GM12878 (cell line): Measurements from ENCODE around the gene SERPINE2. TPM values are rescaled to one million over a fixed set of nuclear protein-coding genes. Genes with fewer than 3 reads are reported as not detected.

ENCODE experiments used
- ATAC-seq: fragments of 200-7000 bp; cut with Tn5 transposase; 3 replicates; pipeline ENCODE4 v1.9.1; 2020; ENCODE audit warnings: mild to moderate bottlenecking, moderate library complexity
- BruUV-seq: library from RNA; stranded (reverse); fragments of 400-500 nt; replicated peaks from 2 replicates; lab custom pipeline; 2021; lab: Mats Ljungman, UMichigan
- CTCF ChIA-PET: fragments of 300-600 bp; sonication (Branson Sonifier 250); formaldehyde crosslinking; extraction: SDS; loops from one replicate; lab custom pipeline; 2021; ENCODE audit warnings: inconsistent platforms; lab: Yijun Ruan, JAX
- POLR2A ChIA-PET: fragments of 350-600 bp; formaldehyde crosslinking; extraction: SDS; loops from one replicate; lab custom pipeline; 2021; ENCODE audit warnings: inconsistent platforms; lab: Charles Lee
- RAD21 ChIA-PET: fragments of 300-600 bp; sonication (Branson Sonifier 250); formaldehyde crosslinking; loops from one replicate; lab custom pipeline; 2023; ENCODE audit warnings: antibody characterized with exemption; ENCODE audit not compliant: unreplicated experiment; lab: Charles Lee
- SMC1A ChIA-PET: fragments of 300-600 bp; sonication (Branson Sonifier 250); formaldehyde crosslinking; loops from one replicate; lab custom pipeline; 2023; ENCODE audit not compliant: unreplicated experiment, uncharacterized antibody; lab: Charles Lee
- DNase-seq: peaks from one replicate; pipeline ENCODE4 v3.0.0-alpha.2; 2011; ENCODE audit warnings: low read depth, low spot score
- FAIRE-seq: peaks from 3 replicates; lab custom pipeline; 2011; peaks lifted over from hg19 to GRCh38; lab: Jason Lieb, UNC
- H2AFZ ChIP-seq: 2 replicates; pipeline ENCODE4 v1.6.0; 2011; ENCODE audit warnings: low read depth, low read length, control low read depth; ENCODE audit not compliant: control insufficient read depth
- H3K27ac ChIP-seq: 2 replicates; pipeline ENCODE4 v1.5.1; 2011; ENCODE audit warnings: control low read depth; ENCODE audit not compliant: control insufficient read depth, insufficient read depth
- H3K27me3 ChIP-seq, 2 experiments: replicated peaks in 1 of 2; 2 replicates each; pipeline versions ENCODE4 v1.6.0 to v1.6.1; 2011; ENCODE audit warnings: low read length in 1 of 2; ENCODE audit not compliant: control insufficient read depth in 2 of 2, insufficient read depth in 2 of 2
- H3K36me3 ChIP-seq, 2 experiments: 2 replicates each; pipeline ENCODE4 v1.5.1; 2011; ENCODE audit warnings: low read length in 1 of 2; ENCODE audit not compliant: control insufficient read depth in 2 of 2, insufficient read depth in 2 of 2
- H3K4me1 ChIP-seq: 2 replicates; pipeline ENCODE4 v1.6.1; 2011; ENCODE audit warnings: mild to moderate bottlenecking, low read length, moderate library complexity, mixed read lengths; ENCODE audit not compliant: control insufficient read depth, insufficient read depth
- H3K4me2 ChIP-seq: 2 replicates; pipeline ENCODE4 v1.6.0; 2011; ENCODE audit warnings: control low read depth; ENCODE audit not compliant: control insufficient read depth, insufficient read depth
- H3K4me3 ChIP-seq: fragments of 200-600 bp; sonication (generic); 2 replicates; pipeline ENCODE4 v1.5.1; 2016
- H3K79me2 ChIP-seq: 2 replicates; pipeline ENCODE4 v1.6.0; 2011; ENCODE audit warnings: low read length; ENCODE audit not compliant: control insufficient read depth, insufficient read depth
- H3K9ac ChIP-seq: 2 replicates; pipeline ENCODE4 v1.8.0; 2011; ENCODE audit warnings: low read length, control low read depth, mixed read lengths; ENCODE audit not compliant: control insufficient read depth, insufficient read depth
- H3K9me3 ChIP-seq: replicated peaks from 3 replicates; pipeline ENCODE4 v1.5.1; 2011; ENCODE audit warnings: mild to moderate bottlenecking, low read length; ENCODE audit not compliant: control insufficient read depth, insufficient read depth
- H4K20me1 ChIP-seq: 2 replicates; pipeline ENCODE4 v1.6.0; 2011; ENCODE audit not compliant: control insufficient read depth, insufficient read depth
- BMI1 ChIP-seq: fragments of 450-650 bp; IDR thresholded peaks from 2 replicates; pipeline ENCODE4 v1.6.1; 2016; ENCODE audit warnings: mild to moderate bottlenecking, moderate library complexity, borderline replicate concordance
- NR2C1 ChIP-seq: fragments of 450-650 bp; IDR thresholded peaks from 2 replicates; pipeline ENCODE4 v1.6.1; 2017; ENCODE audit warnings: antibody characterized with exemption, mild to moderate bottlenecking, moderate library complexity
- POLR2AphosphoS2 ChIP-seq: IDR thresholded peaks from 2 replicates; pipeline ENCODE4 v1.6.1; 2011; ENCODE audit warnings: low read depth, mild to moderate bottlenecking, low read length, improper control_type of control experiment, moderate library complexity
- SMC3 ChIP-seq: IDR thresholded peaks from 2 replicates; pipeline ENCODE4 v1.6.1; 2011; ENCODE audit warnings: low read length, improper control_type of control experiment, borderline replicate concordance
- TBL1XR1 ChIP-seq: IDR thresholded peaks from 2 replicates; pipeline ENCODE4 v1.6.1; 2012; ENCODE audit warnings: low read depth, low read length, improper control_type of control experiment
- WGBS: methylation state at CpG from one replicate; pipeline ENCODE4 v1.1.6; 2016; ENCODE audit warnings: low lambda C conversion rate; ENCODE audit not compliant: insufficient replicate concordance, insufficient coverage; ENCODE audit errors: missing lambda C conversion rate; 5-methylcytosine and 5-hydroxymethylcytosine counted together
- in situ Hi-C: fragments of 300-500 bp; cut with MboI; formaldehyde crosslinking; loops from 9 replicates; pipeline ENCODE4 v1.14.3; 2018; ENCODE audit warnings: mixed read lengths
- intact Hi-C: fragments of 100-400 bp; cut with micrococcal nuclease; formaldehyde crosslinking; loops from one replicate; pipeline ENCODE4 v1.14.2; 2022; ENCODE audit not compliant: unreplicated experiment
- polyA plus RNA-seq, 11 experiments: library from polyadenylated mRNA; depleted of rRNA in 4 of 11; unstranded in 6 of 11; stranded (reverse) in 5 of 11; fragments of >200 nt; fragmentation: Nextera tagmentation in 4 of 11; fragmentation: Illumina TruSeq in 1 of 11; extraction: Ambion mirVana in 4 of 11; extraction: Trizol in 1 of 11; gene quantifications; 1 replicate in 1 of 11; 2 replicates in 10 of 11; pipeline versions ENCODE4 v1.2.1 to v1.2.3, GENCODE V29; 2011 to 2016; ENCODE audit warnings: inconsistent platforms in 2 of 11, missing spikeins in 2 of 11, low read depth in 1 of 11
- total RNA-seq, 4 experiments: library from RNA; depleted of rRNA in 3 of 4; stranded (reverse); fragments of >200 nt in 3 of 4; fragmentation: Illumina TruSeq in 1 of 4; extraction: Trizol in 1 of 4; gene quantifications; 2 replicates each; pipeline versions ENCODE4 v1.2.1 to v1.2.3, GENCODE V29; 2013 to 2021
- TF ChIP-seq, protein P1 (sequence below): fragments of 450-650 bp; IDR thresholded peaks from 2 replicates; pipeline ENCODE4 v1.6.1; 2016; ENCODE audit warnings: mild to moderate bottlenecking
- TF ChIP-seq, protein P2 (sequence below): IDR thresholded peaks from 2 replicates; pipeline ENCODE4 v1.6.1; 2012; ENCODE audit warnings: low read depth, low read length, improper control_type of control experiment
- TF ChIP-seq, protein P3 (sequence below): fragments of 450-650 bp; IDR thresholded peaks from 2 replicates; pipeline ENCODE4 v1.6.1; 2017; ENCODE audit warnings: mild to moderate bottlenecking
- TF ChIP-seq, protein P4 (sequence below): fragments of 150-350 bp; IDR thresholded peaks from 2 replicates; pipeline ENCODE4 v1.6.1; 2014; ENCODE audit warnings: mild to moderate bottlenecking, low read depth, low read length
- TF ChIP-seq, protein P5 (sequence below): fragments of 450-650 bp; IDR thresholded peaks from 2 replicates; pipeline ENCODE4 v1.6.1; 2017; ENCODE audit warnings: mild to moderate bottlenecking, moderate library complexity

Gene SERPINE2
- total and polyA plus RNA-seq, 10 of the 15 experiments (the other 5 are each of a cell fraction or from before 2014, with no cell fraction given), result 0.18 to 1.7 (median 0.39) TPM

DNA sequence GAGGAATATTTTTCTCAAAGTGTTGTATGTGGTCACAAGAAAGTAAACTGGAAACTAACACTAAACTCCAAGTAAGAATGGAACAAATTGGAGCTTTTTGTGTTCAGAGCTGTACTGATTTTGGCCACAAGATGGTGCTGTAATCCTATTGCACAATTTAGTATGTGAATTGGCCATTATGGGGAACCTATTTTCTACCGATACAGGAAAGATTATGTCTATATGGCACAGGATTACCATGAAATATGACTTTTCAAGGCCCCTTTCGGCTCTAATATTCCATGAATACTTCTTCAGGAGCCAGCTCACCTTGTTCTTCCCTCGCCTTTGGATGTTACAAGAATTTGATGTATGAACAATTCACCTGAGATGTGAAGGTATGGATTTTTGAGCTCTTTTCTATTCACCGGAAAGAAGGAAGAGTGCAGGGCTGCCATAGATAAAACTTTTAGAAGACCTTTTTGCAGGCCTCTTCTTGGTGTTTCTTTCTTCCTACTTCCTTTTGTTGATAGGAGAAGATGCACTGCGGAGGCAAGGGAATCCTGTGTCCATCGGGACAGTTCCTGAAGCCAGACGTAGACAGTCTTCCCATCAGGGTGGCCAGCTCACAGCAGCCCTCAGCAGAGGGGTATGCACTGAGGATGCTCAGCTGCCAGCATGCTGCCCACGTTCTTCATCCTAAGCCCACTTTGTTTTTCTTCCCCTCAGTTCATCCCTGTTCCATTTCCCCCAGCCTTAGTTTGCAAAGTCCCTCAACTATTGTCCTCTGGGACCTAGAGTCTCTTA, 68.5 kb downstream of the SERPINE2 start:
- no peaks in the 10 kb centered on the region for H4K20me1 ChIP-seq
- FAIRE-seq, result peak; percentile 49
- H3K79me2 ChIP-seq, result no peaks in the 10 kb centered on the region
- ChIA-PET SMC1A (interaction anchor here (0.6 to 5.4 kb wide), 36 partner anchors 10 to 690 kb away, joined by 3 to 74 read pairs (median 4); partner anchors contain the start of genes CUL3 and MRPL44), POLR2A (interaction anchor here (0.9 to 1.5 kb wide), 3 partner anchors 21 to 74 kb away, joined by 3 to 8 read pairs (median 5); no protein-coding TSS in a partner anchor), CTCF (interaction anchor here (0.6 to 11.9 kb wide), 66 partner anchors 9 to 999 kb away, joined by 3 to 187 read pairs (median 5); partner anchors contain the start of gene MRPL44), RAD21 (interaction anchor here (0.6 to 5.3 kb wide), 20 partner anchors 9 to 810 kb away, joined by 3 to 82 read pairs (median 6); no protein-coding TSS in a partner anchor)
- intact Hi-C loops (loop anchor here (1.0 to 10.0 kb wide), 4 partner anchors 314 to 804 kb away; no protein-coding TSS in a partner anchor), in situ Hi-C loops (no loop called here)
- no peak overlapping the region for H3K4me2 ChIP-seq
- H3K27me3 ChIP-seq, result no peaks in the 10 kb centered on the region
- H2AFZ ChIP-seq, result no peak overlapping the region
- no peaks in the 10 kb centered on the region for H3K4me1 ChIP-seq
- no peak overlapping the region for H3K4me3 ChIP-seq
- H3K9ac ChIP-seq, result no peak overlapping the region
- peaks cover 0 to 12% of the 10 kb centered on the region in 2 experiments; a peak in 2 of 4 replicates for H3K36me3 ChIP-seq
- DNase-seq, result no peak
- 58% methylated on average over 8 of the region's 8 CpGs for WGBS
- no peaks in the 10 kb centered on the region for H3K9me3 ChIP-seq
- no peak overlapping the region for H3K27ac ChIP-seq
- peak; percentile 87 for ATAC-seq
- no TSS peak for BruUV-seq
- TF ChIP-seq, protein P1, sequence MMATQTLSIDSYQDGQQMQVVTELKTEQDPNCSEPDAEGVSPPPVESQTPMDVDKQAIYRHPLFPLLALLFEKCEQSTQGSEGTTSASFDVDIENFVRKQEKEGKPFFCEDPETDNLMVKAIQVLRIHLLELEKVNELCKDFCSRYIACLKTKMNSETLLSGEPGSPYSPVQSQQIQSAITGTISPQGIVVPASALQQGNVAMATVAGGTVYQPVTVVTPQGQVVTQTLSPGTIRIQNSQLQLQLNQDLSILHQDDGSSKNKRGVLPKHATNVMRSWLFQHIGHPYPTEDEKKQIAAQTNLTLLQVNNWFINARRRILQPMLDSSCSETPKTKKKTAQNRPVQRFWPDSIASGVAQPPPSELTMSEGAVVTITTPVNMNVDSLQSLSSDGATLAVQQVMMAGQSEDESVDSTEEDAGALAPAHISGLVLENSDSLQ, result no peak
- no peak for TF ChIP-seq BMI1
- TF ChIP-seq, protein P2, sequence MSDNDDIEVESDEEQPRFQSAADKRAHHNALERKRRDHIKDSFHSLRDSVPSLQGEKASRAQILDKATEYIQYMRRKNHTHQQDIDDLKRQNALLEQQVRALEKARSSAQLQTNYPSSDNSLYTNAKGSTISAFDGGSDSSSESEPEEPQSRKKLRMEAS, result no peak
- TF ChIP-seq, protein P3, sequence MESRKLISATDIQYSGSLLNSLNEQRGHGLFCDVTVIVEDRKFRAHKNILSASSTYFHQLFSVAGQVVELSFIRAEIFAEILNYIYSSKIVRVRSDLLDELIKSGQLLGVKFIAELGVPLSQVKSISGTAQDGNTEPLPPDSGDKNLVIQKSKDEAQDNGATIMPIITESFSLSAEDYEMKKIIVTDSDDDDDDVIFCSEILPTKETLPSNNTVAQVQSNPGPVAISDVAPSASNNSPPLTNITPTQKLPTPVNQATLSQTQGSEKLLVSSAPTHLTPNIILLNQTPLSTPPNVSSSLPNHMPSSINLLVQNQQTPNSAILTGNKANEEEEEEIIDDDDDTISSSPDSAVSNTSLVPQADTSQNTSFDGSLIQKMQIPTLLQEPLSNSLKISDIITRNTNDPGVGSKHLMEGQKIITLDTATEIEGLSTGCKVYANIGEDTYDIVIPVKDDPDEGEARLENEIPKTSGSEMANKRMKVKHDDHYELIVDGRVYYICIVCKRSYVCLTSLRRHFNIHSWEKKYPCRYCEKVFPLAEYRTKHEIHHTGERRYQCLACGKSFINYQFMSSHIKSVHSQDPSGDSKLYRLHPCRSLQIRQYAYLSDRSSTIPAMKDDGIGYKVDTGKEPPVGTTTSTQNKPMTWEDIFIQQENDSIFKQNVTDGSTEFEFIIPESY, result no peak
- peak; percentile 72; the same call in 1 of the 2 replicates for TF ChIP-seq SMC3
- TF ChIP-seq, protein P4, sequence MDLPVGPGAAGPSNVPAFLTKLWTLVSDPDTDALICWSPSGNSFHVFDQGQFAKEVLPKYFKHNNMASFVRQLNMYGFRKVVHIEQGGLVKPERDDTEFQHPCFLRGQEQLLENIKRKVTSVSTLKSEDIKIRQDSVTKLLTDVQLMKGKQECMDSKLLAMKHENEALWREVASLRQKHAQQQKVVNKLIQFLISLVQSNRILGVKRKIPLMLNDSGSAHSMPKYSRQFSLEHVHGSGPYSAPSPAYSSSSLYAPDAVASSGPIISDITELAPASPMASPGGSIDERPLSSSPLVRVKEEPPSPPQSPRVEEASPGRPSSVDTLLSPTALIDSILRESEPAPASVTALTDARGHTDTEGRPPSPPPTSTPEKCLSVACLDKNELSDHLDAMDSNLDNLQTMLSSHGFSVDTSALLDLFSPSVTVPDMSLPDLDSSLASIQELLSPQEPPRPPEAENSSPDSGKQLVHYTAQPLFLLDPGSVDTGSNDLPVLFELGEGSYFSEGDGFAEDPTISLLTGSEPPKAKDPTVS, result no peak
- TF ChIP-seq POLR2AphosphoS2, result no peak
- TF ChIP-seq, protein P5, sequence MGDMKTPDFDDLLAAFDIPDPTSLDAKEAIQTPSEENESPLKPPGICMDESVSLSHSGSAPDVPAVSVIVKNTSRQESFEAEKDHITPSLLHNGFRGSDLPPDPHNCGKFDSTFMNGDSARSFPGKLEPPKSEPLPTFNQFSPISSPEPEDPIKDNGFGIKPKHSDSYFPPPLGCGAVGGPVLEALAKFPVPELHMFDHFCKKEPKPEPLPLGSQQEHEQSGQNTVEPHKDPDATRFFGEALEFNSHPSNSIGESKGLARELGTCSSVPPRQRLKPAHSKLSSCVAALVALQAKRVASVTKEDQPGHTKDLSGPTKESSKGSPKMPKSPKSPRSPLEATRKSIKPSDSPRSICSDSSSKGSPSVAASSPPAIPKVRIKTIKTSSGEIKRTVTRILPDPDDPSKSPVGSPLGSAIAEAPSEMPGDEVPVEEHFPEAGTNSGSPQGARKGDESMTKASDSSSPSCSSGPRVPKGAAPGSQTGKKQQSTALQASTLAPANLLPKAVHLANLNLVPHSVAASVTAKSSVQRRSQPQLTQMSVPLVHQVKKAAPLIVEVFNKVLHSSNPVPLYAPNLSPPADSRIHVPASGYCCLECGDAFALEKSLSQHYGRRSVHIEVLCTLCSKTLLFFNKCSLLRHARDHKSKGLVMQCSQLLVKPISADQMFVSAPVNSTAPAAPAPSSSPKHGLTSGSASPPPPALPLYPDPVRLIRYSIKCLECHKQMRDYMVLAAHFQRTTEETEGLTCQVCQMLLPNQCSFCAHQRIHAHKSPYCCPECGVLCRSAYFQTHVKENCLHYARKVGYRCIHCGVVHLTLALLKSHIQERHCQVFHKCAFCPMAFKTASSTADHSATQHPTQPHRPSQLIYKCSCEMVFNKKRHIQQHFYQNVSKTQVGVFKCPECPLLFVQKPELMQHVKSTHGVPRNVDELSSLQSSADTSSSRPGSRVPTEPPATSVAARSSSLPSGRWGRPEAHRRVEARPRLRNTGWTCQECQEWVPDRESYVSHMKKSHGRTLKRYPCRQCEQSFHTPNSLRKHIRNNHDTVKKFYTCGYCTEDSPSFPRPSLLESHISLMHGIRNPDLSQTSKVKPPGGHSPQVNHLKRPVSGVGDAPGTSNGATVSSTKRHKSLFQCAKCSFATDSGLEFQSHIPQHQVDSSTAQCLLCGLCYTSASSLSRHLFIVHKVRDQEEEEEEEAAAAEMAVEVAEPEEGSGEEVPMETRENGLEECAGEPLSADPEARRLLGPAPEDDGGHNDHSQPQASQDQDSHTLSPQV, result no peak
- TF ChIP-seq TBL1XR1, result no peak
- no peak for TF ChIP-seq NR2C1
